Erythroblast (primary cell): Measurements from ENCODE around the gene KSR1.

Experiments
- GATA1 ChIP-seq: IDR thresholded peaks from 2 replicates; pipeline ENCODE4 v1.6.1; 2011; ENCODE audit warnings: low read depth, mild to moderate bottlenecking, control low read depth, low read length, moderate library complexity
- POLR2A ChIP-seq: IDR thresholded peaks from 2 replicates; pipeline ENCODE4 v1.6.1; 2011; ENCODE audit warnings: mild to moderate bottlenecking, low read length

GRCh38 chr17:27514595-27515413 lies 58.6 kb downstream of the KSR1 start:
- no peak for TF ChIP-seq POLR2A
- TF ChIP-seq GATA1, result no peak
